PFSK-1 (cell line): ENCODE results near the gene PTGFRN.

Experiments used
- FOXP2 ChIP-seq: optimal IDR thresholded peaks from 2 replicates; pipeline ENCODE3; 2011; ENCODE audit warnings: borderline replicate concordance, control low read depth, inconsistent platforms; ENCODE audit not compliant: insufficient read depth; ENCODE audit errors: extremely low read length, extremely low read depth
- POLR2AphosphoS5 ChIP-seq: IDR thresholded peaks from 2 replicates; pipeline ENCODE4 v1.6.1; 2012; ENCODE audit warnings: low read depth, mild to moderate bottlenecking, control low read depth, low read length, moderate library complexity
- SIN3A ChIP-seq: IDR thresholded peaks from 2 replicates; pipeline ENCODE4 v1.6.1; 2012; ENCODE audit warnings: mild to moderate bottlenecking, low read length, moderate library complexity, borderline replicate concordance; ENCODE audit not compliant: insufficient read depth
- TAF1 ChIP-seq: IDR thresholded peaks from 2 replicates; pipeline ENCODE4 v1.6.1; 2012; ENCODE audit warnings: low read length, control low read depth, borderline replicate concordance; ENCODE audit not compliant: insufficient read depth
- TF ChIP-seq, protein P1 (sequence below), 2 experiments: IDR thresholded peaks; 2 replicates each; pipeline versions ENCODE4 v1.6.1 to v1.8.0; 2011 to 2012; ENCODE audit warnings: low read depth in 2 of 2, low read length in 2 of 2, control low read depth in 1 of 2, inconsistent platforms in 1 of 2, mild to moderate bottlenecking in 1 of 2, moderate library complexity in 1 of 2; ENCODE audit not compliant: insufficient read depth in 1 of 2

The PTGFRN gene

DNA sequence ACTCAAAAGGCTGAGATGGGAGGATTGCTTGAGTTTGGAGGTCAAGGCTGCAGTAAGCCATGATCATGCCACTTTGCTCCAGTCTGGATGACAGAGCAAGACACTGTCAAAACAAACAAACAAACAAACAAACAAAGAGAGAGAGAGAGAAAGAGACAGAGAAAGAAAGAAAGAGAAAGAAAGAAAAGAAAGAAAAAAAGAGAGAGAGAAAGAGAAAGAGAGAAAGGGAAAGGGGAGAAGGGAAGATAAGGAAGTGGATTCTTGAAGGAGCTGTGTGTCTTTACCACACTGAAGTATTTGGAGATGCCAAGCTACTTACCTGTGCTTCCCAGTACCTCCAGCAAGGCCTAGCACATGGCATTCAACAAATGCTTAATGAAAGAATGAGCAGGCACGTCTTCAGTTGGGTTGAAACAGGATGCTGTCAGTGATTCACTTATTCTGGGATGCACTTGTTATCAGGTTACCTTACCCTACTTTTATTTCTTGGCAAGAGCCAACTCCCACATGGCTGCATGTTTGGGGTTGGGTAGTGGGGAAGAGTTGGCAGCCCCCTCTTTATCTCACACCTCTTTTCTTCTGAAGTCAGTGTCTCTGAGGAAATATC lies 120.7 kb downstream of the PTGFRN start:
- no peak for TF ChIP-seq TAF1
- TF ChIP-seq FOXP2 = no peak
- TF ChIP-seq, protein P1, sequence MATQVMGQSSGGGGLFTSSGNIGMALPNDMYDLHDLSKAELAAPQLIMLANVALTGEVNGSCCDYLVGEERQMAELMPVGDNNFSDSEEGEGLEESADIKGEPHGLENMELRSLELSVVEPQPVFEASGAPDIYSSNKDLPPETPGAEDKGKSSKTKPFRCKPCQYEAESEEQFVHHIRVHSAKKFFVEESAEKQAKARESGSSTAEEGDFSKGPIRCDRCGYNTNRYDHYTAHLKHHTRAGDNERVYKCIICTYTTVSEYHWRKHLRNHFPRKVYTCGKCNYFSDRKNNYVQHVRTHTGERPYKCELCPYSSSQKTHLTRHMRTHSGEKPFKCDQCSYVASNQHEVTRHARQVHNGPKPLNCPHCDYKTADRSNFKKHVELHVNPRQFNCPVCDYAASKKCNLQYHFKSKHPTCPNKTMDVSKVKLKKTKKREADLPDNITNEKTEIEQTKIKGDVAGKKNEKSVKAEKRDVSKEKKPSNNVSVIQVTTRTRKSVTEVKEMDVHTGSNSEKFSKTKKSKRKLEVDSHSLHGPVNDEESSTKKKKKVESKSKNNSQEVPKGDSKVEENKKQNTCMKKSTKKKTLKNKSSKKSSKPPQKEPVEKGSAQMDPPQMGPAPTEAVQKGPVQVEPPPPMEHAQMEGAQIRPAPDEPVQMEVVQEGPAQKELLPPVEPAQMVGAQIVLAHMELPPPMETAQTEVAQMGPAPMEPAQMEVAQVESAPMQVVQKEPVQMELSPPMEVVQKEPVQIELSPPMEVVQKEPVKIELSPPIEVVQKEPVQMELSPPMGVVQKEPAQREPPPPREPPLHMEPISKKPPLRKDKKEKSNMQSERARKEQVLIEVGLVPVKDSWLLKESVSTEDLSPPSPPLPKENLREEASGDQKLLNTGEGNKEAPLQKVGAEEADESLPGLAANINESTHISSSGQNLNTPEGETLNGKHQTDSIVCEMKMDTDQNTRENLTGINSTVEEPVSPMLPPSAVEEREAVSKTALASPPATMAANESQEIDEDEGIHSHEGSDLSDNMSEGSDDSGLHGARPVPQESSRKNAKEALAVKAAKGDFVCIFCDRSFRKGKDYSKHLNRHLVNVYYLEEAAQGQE (IDR thresholded peaks at IDR 0.05; ENCODE audit: insufficient read depth in 1 of 2, low read depth in 2 of 2, low read length in 2 of 2) = no peak
- no peak for TF ChIP-seq SIN3A
- TF ChIP-seq POLR2AphosphoS5 = no peak

GRCh38 chr1:117032266-117032665 lies 122.5 kb downstream of the PTGFRN start:
- TF ChIP-seq FOXP2 (no peak), POLR2AphosphoS5 (no peak), TAF1 (no peak), SIN3A (no peak)
- TF ChIP-seq, protein P1 (IDR thresholded peaks at IDR 0.05; ENCODE audit: insufficient read depth in 1 of 2, low read depth in 2 of 2, low read length in 2 of 2) = no peak

DNA sequence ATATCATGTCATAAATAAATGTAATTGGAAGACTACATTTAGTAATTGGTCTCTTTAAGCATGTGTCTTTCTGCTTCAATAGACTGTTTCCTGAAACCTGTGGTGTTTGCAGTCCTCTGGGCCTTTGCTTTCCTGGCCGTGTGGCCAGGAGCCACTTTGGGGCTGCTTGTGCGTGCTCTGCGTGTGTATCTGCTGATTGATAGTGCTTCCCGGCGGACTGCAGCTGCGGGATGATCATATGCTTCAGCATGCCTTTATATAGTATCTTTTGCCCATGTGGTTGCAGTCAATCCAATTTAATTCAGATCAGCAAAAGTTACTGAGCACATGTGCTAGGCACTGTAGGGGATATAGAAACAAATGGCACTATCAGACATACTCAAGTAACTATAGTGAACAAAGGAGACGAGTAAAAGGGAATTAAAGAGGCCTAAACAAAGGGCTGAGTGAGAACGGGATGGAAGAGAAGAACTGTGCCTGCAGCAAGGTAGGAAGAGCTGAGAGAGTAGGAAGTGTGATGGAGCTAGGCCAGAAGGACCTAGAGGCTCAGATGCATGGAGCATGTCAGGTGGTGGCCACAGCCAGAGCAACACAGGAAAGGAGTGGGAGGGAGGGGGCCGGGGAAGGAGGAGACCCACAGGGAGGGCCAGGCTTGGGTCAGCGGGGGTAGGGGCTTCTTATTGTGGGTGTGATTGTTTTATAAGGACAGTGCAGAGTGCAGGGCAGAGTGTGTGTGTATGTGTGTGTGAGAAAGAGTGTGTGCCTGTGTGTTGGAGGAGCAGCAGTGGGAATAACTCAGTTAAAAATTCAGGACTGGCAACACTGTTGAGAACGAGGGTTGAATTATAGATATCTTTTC lies 123.2 kb downstream of the PTGFRN start:
- TF ChIP-seq POLR2AphosphoS5 = no peak

DNA sequence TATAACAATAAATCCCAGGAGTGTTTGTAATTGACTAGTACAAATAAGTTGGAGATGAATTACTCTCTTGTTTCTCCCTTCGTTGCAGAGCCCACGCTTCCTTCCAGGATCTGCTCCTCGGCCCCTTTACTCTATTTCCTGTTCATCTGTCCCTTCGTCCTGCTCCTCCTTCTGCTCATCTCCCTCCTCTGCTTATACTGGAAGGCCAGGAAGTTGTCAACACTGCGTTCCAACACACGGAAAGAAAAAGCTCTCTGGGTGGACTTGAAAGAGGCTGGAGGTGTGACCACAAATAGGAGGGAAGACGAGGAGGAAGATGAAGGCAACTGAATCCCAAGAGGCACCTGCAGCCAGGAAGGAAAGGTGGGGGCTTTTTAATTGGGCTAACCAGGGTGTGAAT lies 124.1 kb downstream of the PTGFRN start:
- TF ChIP-seq TAF1 (no peak), POLR2AphosphoS5 (no peak), FOXP2 (no peak), SIN3A (no peak)
- TF ChIP-seq, protein P1 (IDR thresholded peaks at IDR 0.05; ENCODE audit: insufficient read depth in 1 of 2, low read depth in 2 of 2, low read length in 2 of 2) = 0 out of 4 replicates have a peak, but pooled peaks of 1 of the 2 experiments have one; percentile 11

DNA sequence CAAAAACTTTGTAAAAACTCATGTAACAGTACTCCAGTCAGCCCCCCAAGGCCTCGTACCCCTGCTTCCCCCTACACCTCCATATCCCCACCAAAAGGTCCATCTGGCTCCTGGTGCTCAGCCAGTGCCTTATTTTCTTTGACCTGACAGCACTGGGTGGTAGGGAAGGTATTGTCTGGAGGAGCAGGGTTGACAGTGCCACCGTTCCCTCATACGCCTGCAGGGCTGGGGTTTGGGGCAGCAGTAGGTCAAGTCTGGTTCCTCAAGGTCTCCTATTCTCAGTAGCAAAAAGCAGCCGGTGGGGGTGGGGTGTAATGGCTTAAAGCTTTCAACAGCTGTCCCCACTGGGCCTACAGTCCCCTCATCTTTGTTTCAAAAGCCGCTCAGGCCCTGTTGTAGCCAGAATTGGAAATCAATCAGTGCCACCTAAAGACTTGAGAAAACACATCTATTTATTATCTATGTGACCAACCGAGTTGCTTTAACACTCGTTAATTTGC lies 125.1 kb downstream of the PTGFRN start:
- TF ChIP-seq, protein P1 (IDR thresholded peaks at IDR 0.05; ENCODE audit: insufficient read depth in 1 of 2, low read depth in 2 of 2, low read length in 2 of 2) = no peak
- TF ChIP-seq POLR2AphosphoS5 (no peak), SIN3A (no peak), TAF1 (no peak), FOXP2 (no peak)
